Loucy (cell line): ENCODE results near the gene MYRIP.

Source experiments
- CTCF ChIP-seq: fragments of 200-600 bp; sonication (generic); conservative IDR thresholded peaks from 2 replicates; pipeline ENCODE4 v1.5.1; 2014; ENCODE audit warnings: mild to moderate bottlenecking, antibody characterized with exemption, low read length
- EZH2phosphoT487 ChIP-seq: fragments of 200-600 bp; IDR thresholded peaks from 2 replicates; pipeline ENCODE4 v1.6.1; 2018; ENCODE audit warnings: antibody characterized with exemption, mild to moderate bottlenecking, moderate library complexity, borderline replicate concordance

- TF ChIP-seq CTCF (no peak), EZH2phosphoT487 (no peak)
Observed at GRCh38 chr3:40118091-40118490, 308.7 kb downstream of the MYRIP start.
